Ovary (tissue), 9 donors: ENCODE measurements around the gene CTNND2. TPM values are rescaled to one million over a fixed set of nuclear protein-coding genes. Genes with fewer than 3 reads are reported as not detected.
"Not testable (repeated sequence)": the region's sequence is repeated elsewhere in the genome, so short reads cannot be mapped to it uniquely, and the experiment has no call there.

Experiments used
- DNase-seq, 5 donors: peaks; one replicate each; pipeline ENCODE4 v3.0.0-alpha.2; 2019 to 2020
- H3K27ac ChIP-seq, 2 donors: fragments of 200-600 bp; one replicate each; pipeline versions ENCODE4 v1.5.1 to v1.8.0; 2019 to 2022
- H3K27me3 ChIP-seq: fragments of 200-600 bp; one replicate; pipeline ENCODE4 v1.8.0; 2022
- H3K36me3 ChIP-seq: fragments of 200-600 bp; sonication (generic); one replicate; pipeline ENCODE4 v1.5.1; 2019
- H3K4me1 ChIP-seq: one replicate; pipeline ENCODE4 v1.8.1; 2013; ENCODE audit warnings: mild to moderate bottlenecking, moderate library complexity; ENCODE audit not compliant: insufficient read depth
- H3K4me3 ChIP-seq: fragments of 200-600 bp; sonication (generic); one replicate; pipeline ENCODE4 v1.5.1; 2017
- H3K9me3 ChIP-seq, 2 donors: fragments of 200-600 bp in 1 of 2; sonication (generic) in 1 of 2; one replicate each; pipeline versions ENCODE4 v1.5.1 to v1.8.1; 2013 to 2019; ENCODE audit warnings: mild to moderate bottlenecking in 1 of 2, moderate library complexity in 1 of 2
- CTCF ChIP-seq, 3 donors: fragments of 450-650 bp in 2 of 3; fragments of 200-600 bp in 1 of 3; IDR thresholded peaks; one replicate each; pipeline versions ENCODE4 v1.5.1 to v1.8.0; 2016 to 2022; ENCODE audit warnings: antibody characterized with exemption in 3 of 3, mild to moderate bottlenecking in 1 of 3
- EP300 ChIP-seq: sonication (generic); formaldehyde crosslinking; IDR thresholded peaks from one replicate; pipeline ENCODE4 v1.6.1; 2017; ENCODE audit warnings: antibody characterized with exemption
- POLR2A ChIP-seq: fragments of 450-650 bp; IDR thresholded peaks from one replicate; pipeline ENCODE4 v1.6.1; 2017; ENCODE audit warnings: antibody characterized with exemption, mild to moderate bottlenecking, moderate library complexity
- WGBS, 3 donors: extraction: QIAGEN DNeasy Blood & Tissue Kit in 1 of 3; methylation state at CpG; one replicate each; pipeline versions ENCODE4 v1.1.5 to v1.1.7; 2013 to 2017; 5-methylcytosine and 5-hydroxymethylcytosine counted together
- intact Hi-C, 4 donors: fragments of 100-400 bp; cut with DNase I; formaldehyde crosslinking; loops; one replicate each; pipeline versions ENCODE4 v1.11.0 to v1.15.1; 2022 to 2023
- polyA plus RNA-seq, 2 donors: library from polyadenylated mRNA; stranded (reverse); fragments of 200-250 nt in 1 of 2; fragments of 350-450 nt in 1 of 2; fragmentation: Illumina TruSeq in 1 of 2; extraction: RNeasy Lipid Tissue Mini Kit (QIAGEN cat#74804) in 1 of 2; gene quantifications; one replicate each; pipeline ENCODE4 v1.2.3, GENCODE V29; 2013 to 2014
- total RNA-seq, 7 donors: library from RNA; depleted of rRNA in 2 of 7; stranded (reverse); fragments of >200 nt in 2 of 7; fragmentation: NEBNext Ultra II Directional in 3 of 7; extraction: Animal tissue kit (Norgen Biotek cat#: 25700) in 3 of 7; gene quantifications; one replicate each; pipeline versions ENCODE4 v1.1.0 to v1.2.4, GENCODE V29; 2016 to 2023
- donor health status: DM: no; HTN: no; CAD: no; lungs with moderate emphysema.
- donor health status: DM: no; HTN: no; CAD: no.
- donor health status: Bipolar disorder and iron deficiency.
- donor health status: DM: yes; HTN: yes; CAD: no.
- donor health status: DM: no; HTN: no; CAD: no.
- donor health status: DM: yes; HTN: yes; CAD: no.

The CTNND2 gene
- total and polyA plus RNA-seq, 9 donors, result 0.52 to 13.2 (median 2.3) TPM

GRCh38 chr5:11319836-11320580, 584.2 kb downstream of the CTNND2 start:
- intact Hi-C loops, result no loop called here
- peaks cover 8% of the 10 kb centered on the region for H3K4me1 ChIP-seq
- no peak overlapping the region for H3K27ac ChIP-seq
- no peaks in the 10 kb centered on the region for H3K36me3 ChIP-seq
- H3K4me3 ChIP-seq, result no peak overlapping the region
- WGBS, 3 donors, result 33 to 54% (median 38%) methylated on average over 7 of the region's 7 CpGs
- H3K9me3 ChIP-seq, result no peaks in the 10 kb centered on the region
- TF ChIP-seq CTCF (IDR thresholded peaks at IDR 0.05) (no peak), POLR2A (no peak), EP300 (no peak)
- no peaks in the 10 kb centered on the region for H3K27me3 ChIP-seq
- DNase-seq, result no peak

GRCh38 chr5:11313694-11314093, 590.6 kb downstream of the CTNND2 start:
- intact Hi-C loops, H3K27me3 ChIP-seq, H3K9me3 ChIP-seq, DNase-seq, H3K36me3 ChIP-seq, H3K27ac ChIP-seq, H3K4me1 ChIP-seq, H3K4me3 ChIP-seq: not testable (repeated sequence)
- 83 to 89% (median 87%) methylated on average over 7 of the region's 7 CpGs for WGBS, 3 donors

GRCh38 chr5:11311731-11312130, 592.5 kb downstream of the CTNND2 start:
- peaks cover 3% of the 10 kb centered on the region for H3K4me1 ChIP-seq
- 87 to 92% (median 88%) methylated on average over 3 of the region's 3 CpGs for WGBS, 3 donors
- no peaks in the 10 kb centered on the region for H3K9me3 ChIP-seq
- TF ChIP-seq EP300 (no peak), CTCF (IDR thresholded peaks at IDR 0.05) (no peak), POLR2A (no peak)
- no peaks in the 10 kb centered on the region for H3K36me3 ChIP-seq
- no peak for DNase-seq
- intact Hi-C loops, result no loop called here
- no peak overlapping the region for H3K27ac ChIP-seq
- H3K27me3 ChIP-seq, result no peaks in the 10 kb centered on the region
- no peak overlapping the region for H3K4me3 ChIP-seq

- no peak for DNase-seq
- Histone ChIP-seq H3K36me3 (no peaks in the 10 kb centered on the region), H3K4me3 (no peak overlapping the region), H3K4me1 (peaks cover 5% of the 10 kb centered on the region), H3K9me3 (no peaks in the 10 kb centered on the region), H3K27ac (no peak overlapping the region), H3K27me3 (no peaks in the 10 kb centered on the region)
- no peak for TF ChIP-seq CTCF (IDR thresholded peaks at IDR 0.05)
- no peak for TF ChIP-seq EP300
- TF ChIP-seq POLR2A, result no peak
- 87 to 94% (median 88%) methylated on average over 1 of the region's 1 CpG for WGBS, 3 donors
- intact Hi-C loops, result no loop called here
Measured at GRCh38 chr5:11311272-11311671, 593.0 kb downstream of the CTNND2 start.

GRCh38 chr5:11310158-11310557, 594.1 kb downstream of the CTNND2 start:
- Histone ChIP-seq H3K9me3 (no peaks in the 10 kb centered on the region), H3K4me3 (no peak overlapping the region), H3K36me3 (no peaks in the 10 kb centered on the region), H3K27ac (no peak overlapping the region), H3K27me3 (no peaks in the 10 kb centered on the region), H3K4me1 (peaks cover 5% of the 10 kb centered on the region)
- DNase-seq, result no peak
- intact Hi-C loops, result no loop called here
- 85 to 95% (median 90%) methylated on average over 2 of the region's 2 CpGs for WGBS, 3 donors
- TF ChIP-seq EP300, result no peak
- TF ChIP-seq CTCF (IDR thresholded peaks at IDR 0.05), result no peak
- TF ChIP-seq POLR2A, result no peak
